Measurements from ENCODE around the gene PASD1.

PASD1 gene

DNA sequence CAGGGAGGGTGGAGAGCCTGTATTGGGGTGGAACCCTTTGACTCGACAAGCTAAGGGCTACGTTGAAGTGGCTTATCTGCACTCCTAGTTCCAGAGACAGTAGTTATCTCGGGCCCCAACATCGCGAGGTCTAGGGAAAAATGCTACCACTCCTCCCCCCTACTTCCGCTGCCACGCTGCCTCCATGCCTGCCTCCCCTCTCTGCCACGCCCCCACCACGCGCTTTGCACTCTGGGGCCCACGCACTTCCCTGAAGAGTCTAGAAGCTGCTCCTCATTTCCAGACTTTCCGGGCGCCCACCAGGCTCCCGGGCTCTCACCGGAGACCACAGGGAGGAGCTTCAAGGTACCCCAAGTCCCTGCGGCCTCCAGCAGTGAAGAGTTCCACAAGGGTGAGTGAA lies at the start of gene PASD1:
Gene PASD1, plus strand, starts transcription at position 227 of the 400 bp plus-strand sequence. CDS start 37,879 bp downstream, outside the sequence.
- no peak for DNase-seq (ENCODE audit: extremely low read depth, low read depth)
- no peak for TF ChIP-seq CTCF (IDR thresholded peaks at IDR 0.05; ENCODE audit: low read depth, low read length, missing control alignments)
- H3K4me3 ChIP-seq (replicated peaks; ENCODE audit: low read depth, low read length), result no peak within 1 kb of the TSS

DNA sequence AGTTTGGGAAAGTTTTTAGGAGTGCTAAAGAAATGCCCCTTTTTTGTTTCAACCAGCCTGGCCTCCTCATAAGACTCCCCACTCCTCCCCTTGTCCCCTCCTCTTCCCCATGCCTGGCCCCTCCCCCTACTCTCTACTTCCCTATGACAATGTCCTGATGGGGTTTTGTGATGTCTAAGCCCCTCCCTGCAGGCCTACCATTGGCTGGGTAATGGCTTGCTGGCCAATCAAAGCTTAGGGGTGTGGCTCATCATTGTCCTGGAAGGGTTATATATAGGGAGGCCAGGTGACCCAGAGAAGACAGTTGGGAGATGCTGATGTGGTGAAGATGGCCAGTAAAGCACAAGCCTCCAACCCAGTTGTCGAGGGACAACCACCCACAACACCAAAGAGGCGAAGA lies 48.2 kb upstream of the PASD1 start:
- TF ChIP-seq CTCF (IDR thresholded peaks at IDR 0.05; ENCODE audit: low read depth, low read length, missing control alignments), result no peak
- DNase-seq (ENCODE audit: extremely low read depth, low read depth), result no peak
- H3K4me3 ChIP-seq (replicated peaks; ENCODE audit: low read depth, low read length), result no peak overlapping the region

- TF ChIP-seq CTCF (IDR thresholded peaks at IDR 0.05; ENCODE audit: low read depth, low read length, missing control alignments), result no peak
- DNase-seq (ENCODE audit: extremely low read depth, low read depth), result no peak
- H3K4me3 ChIP-seq (replicated peaks; ENCODE audit: low read depth, low read length), result no peak overlapping the region
Observed at GRCh38 chrX:151516538-151517187, 46.8 kb upstream of the PASD1 start.

DNA sequence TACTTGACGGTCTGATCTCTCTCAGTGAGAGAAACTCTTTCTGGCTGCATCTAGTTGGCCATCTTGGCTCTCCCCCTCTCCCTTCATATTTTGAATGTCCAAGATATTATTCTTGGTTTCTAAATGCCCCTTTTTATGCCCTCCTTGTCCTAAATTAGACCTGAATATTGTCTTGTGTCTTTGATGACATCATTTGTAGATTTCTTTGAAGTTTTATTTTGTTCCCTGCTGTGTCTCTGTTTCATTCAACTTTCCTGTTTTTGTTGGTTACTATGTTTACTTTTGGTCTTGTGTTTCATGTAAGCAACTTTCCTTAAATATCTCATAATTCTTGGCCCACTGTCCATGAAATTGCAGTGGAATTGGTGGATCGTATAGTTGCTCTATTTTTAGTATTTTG lies 46.1 kb upstream of the PASD1 start:
- no peak for DNase-seq (ENCODE audit: extremely low read depth, low read depth)
- no peak for TF ChIP-seq CTCF (IDR thresholded peaks at IDR 0.05; ENCODE audit: low read depth, low read length, missing control alignments)
- H3K4me3 ChIP-seq (replicated peaks; ENCODE audit: low read depth, low read length), result no peak overlapping the region

DNA sequence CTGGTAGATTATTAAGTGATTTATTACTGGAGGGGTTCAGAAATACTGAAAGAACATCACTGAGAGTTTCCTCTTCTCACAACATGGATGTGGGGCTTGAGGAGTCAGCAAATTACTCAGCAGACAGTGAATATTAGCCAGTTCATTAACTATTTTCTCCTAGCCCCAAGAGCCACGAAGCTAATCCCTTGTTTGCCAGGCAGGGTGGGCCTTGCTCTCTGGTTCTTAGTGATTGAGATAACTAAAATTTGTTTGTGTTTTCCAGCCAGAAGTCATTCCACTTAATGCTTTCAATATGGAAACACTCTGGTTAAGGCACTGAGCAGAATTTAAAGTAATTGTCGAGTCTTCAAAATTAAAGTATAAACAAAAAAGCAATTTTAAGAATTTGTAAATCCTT lies 40.1 kb upstream of the PASD1 start:
- no peak for TF ChIP-seq CTCF (IDR thresholded peaks at IDR 0.05; ENCODE audit: low read depth, low read length, missing control alignments)
- H3K4me3 ChIP-seq (replicated peaks; ENCODE audit: low read depth, low read length), result no peak overlapping the region
- DNase-seq (ENCODE audit: extremely low read depth, low read depth), result no peak

GRCh38 chrX:151536571-151536970 lies 26.9 kb upstream of the PASD1 start:
- DNase-seq (ENCODE audit: extremely low read depth, low read depth), result no peak
- no peak overlapping the region for H3K4me3 ChIP-seq (replicated peaks; ENCODE audit: low read depth, low read length)
- TF ChIP-seq CTCF (IDR thresholded peaks at IDR 0.05; ENCODE audit: low read depth, low read length, missing control alignments), result no peak

DNA sequence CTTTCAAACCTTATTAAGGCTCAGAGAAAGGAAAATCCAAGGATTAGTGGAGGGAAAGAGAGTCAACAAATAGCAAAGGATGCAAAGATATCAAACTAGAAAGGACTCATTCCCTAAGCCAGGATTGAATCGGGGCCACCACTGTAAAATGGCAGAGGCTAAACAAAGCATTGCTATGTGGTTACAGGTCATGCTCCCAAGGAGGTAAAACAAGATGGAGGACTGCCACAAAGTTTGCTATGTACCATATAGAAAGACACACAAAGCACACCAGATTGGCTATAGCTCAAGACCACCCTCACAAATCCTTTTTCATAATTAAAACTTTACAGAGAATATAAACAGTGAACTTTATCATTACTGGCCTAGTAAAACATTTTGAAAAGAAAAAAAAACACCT lies 25.9 kb upstream of the PASD1 start:
- no peak for DNase-seq (ENCODE audit: extremely low read depth, low read depth)

More for the DNA sequence above, 25.9 kb upstream of the PASD1 start:
- no peak overlapping the region for H3K4me3 ChIP-seq (replicated peaks; ENCODE audit: low read depth, low read length)
- TF ChIP-seq CTCF (IDR thresholded peaks at IDR 0.05; ENCODE audit: low read depth, low read length, missing control alignments), result no peak
